ENCODE data around the gene URGCP.
"Not testable (repeated sequence)": the region's sequence is repeated elsewhere in the genome, so short reads cannot be mapped to it uniquely, and the experiment has no call there.

Gene URGCP

DNA sequence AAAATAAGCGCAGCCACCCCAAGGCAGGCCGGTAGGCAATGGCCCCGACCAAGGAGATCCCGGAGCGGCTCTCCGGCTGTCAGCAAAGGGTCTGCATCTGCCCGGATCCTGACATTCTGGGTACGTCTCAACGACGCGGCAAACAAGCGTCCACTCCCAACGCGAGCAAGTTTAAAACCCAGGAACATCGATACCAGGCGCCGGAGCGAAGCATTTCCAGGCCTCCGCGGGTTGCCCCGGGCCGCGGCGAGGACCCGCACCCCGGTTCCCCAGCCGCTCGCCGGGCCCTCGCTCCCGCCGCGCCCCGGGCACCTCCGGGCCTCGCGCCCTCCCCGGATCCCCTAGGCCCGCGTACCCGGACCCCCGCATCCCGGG, 453 bp downstream of the URGCP start:
- Histone ChIP-seq H3K36me3 (ENCODE audit: control insufficient read depth in 1 of 2, insufficient read depth in 2 of 2, low read length in 2 of 2) (no peaks in the 10 kb centered on the region), H3K27ac (ENCODE audit: low read length) (peak overlapping the region; percentile 83), H3K4me1 (ENCODE audit: control insufficient read depth in 1 of 2, insufficient read depth in 2 of 2, low read length in 2 of 2) (peaks cover 13 to 15% of the 10 kb centered on the region in 2 donors), H3K4me3 (ENCODE audit: low read depth in 1 of 2, low read length in 2 of 2) (peak overlapping the region; percentile 65 to 75), H3K9me3 (ENCODE audit: control insufficient read depth in 1 of 2, low read length in 2 of 2) (no peaks in the 10 kb centered on the region), H3K27me3 (ENCODE audit: low read depth, low read length) (no peaks in the 10 kb centered on the region)

DNA sequence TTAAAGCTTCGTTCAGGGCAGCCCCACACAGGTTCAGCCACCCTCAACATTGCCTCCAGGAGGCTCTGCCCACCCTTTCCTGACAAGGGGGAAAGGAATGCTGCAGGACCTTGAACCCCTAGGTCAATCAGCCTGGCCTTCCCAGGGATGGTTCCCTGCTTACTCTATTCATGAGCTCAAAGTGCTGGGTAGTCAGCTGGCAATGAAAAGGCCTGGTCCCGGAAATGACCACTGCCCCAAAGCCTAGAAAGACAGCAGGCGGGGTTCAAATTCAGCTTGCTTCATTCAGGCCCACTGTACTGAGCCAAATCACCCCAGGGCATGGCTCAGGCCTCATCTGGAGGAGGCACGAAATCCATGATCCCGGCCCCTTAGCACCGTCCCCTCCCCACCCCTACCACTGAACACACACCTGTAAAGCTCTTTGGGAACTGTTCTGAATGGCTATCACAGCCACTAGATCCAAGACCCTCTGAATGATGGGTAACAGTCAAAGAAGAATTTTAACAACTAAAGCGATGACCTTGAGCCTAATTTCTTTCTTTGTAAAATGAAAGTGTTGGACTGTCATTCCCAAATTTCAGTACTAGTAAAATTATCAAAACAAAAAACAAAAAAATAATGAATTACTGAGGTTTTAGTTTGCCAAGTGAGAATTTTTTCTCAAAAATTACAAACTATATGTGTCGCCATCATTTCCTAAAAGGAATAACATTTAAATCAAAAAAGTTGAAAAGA, 1.0 kb downstream of the URGCP start:
- H3K9me3 ChIP-seq (ENCODE audit: control insufficient read depth in 1 of 2, low read length in 2 of 2) = no peaks in the 10 kb centered on the region
- H3K4me1 ChIP-seq (ENCODE audit: control insufficient read depth in 1 of 2, insufficient read depth in 2 of 2, low read length in 2 of 2) = peaks cover 13 to 15% of the 10 kb centered on the region in 2 donors
- H3K36me3 ChIP-seq (ENCODE audit: control insufficient read depth in 1 of 2, insufficient read depth in 2 of 2, low read length in 2 of 2) = no peaks in the 10 kb centered on the region
- peak overlapping the region; percentile 83 for H3K27ac ChIP-seq (ENCODE audit: low read length)
- no peaks in the 10 kb centered on the region for H3K27me3 ChIP-seq (ENCODE audit: low read depth, low read length)
- H3K4me3 ChIP-seq (ENCODE audit: low read depth in 1 of 2, low read length in 2 of 2) = peak overlapping the region; percentile 65 to 75

DNA sequence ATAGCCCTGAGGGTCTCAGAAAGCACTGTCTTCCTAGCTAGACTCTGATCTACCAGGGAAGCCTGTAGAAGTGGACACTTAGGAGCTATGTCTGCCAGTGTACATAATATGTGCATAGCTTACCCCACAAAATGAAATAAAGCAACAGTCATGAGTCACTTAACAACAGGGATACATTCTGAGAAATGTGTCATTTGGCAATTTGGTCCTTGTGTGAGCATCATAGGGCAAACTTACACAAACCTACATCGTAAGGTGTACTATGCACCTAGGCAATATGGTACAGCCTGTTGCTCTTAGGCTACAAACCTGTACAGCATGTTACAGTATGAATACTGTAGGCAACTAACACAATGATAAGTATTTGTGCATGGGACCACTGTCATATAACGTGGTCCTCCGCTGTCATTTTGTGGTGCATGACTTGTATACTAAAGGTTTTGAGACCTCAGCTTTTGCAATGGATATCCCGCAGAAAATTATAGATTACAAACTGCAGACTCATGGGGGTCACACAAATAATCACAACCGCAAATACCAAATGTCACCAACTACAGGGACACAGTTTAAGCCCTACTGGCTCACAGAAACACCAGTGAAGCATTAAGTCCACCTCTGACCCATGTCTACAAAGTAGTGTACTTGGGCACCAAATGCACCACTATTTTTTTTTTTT, 1.7 kb downstream of the URGCP start:
- Histone ChIP-seq H3K4me3 (ENCODE audit: low read depth in 1 of 2, low read length in 2 of 2) (peak overlapping the region; percentile 31 to 75), H3K36me3 (ENCODE audit: control insufficient read depth in 1 of 2, insufficient read depth in 2 of 2, low read length in 2 of 2) (no peaks in the 10 kb centered on the region), H3K4me1 (ENCODE audit: control insufficient read depth in 1 of 2, insufficient read depth in 2 of 2, low read length in 2 of 2) (peaks cover 13 to 15% of the 10 kb centered on the region in 2 donors), H3K27ac (ENCODE audit: low read length) (no peak overlapping the region), H3K9me3 (ENCODE audit: control insufficient read depth in 1 of 2, low read length in 2 of 2) (no peaks in the 10 kb centered on the region), H3K27me3 (ENCODE audit: low read depth, low read length) (no peaks in the 10 kb centered on the region)

DNA sequence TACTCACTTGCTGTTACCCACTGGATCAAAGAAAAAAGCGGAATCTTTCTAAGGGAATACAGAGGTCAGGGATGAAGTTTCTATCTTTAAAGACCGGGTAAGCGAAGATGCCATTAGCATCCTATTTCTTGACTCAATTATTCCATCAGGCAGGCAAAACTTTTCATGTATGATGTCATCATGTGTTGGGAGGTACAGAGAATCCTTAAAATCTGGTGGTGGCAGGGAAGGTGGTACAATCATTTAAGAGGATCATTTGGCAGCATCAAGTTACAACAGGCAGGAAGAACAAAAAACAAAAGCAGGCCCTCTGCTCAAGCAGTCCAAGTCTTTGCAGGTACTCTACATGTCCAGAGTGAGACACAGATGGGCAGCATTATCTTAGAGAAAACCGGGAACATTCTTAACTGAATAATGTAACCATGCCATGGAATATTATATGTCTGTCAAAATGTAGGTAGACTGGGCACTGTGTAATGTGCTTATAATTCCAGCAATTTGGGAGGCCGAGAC, 3.8 kb downstream of the URGCP start:
- Histone ChIP-seq H3K27me3 (ENCODE audit: low read depth, low read length) (no peaks in the 10 kb centered on the region), H3K9me3 (ENCODE audit: control insufficient read depth in 1 of 2, low read length in 2 of 2) (no peaks in the 10 kb centered on the region), H3K36me3 (ENCODE audit: control insufficient read depth in 1 of 2, insufficient read depth in 2 of 2, low read length in 2 of 2) (no peaks in the 10 kb centered on the region), H3K4me3 (ENCODE audit: low read depth in 1 of 2, low read length in 2 of 2) (no peak overlapping the region), H3K4me1 (ENCODE audit: control insufficient read depth in 1 of 2, insufficient read depth in 2 of 2, low read length in 2 of 2) (peaks cover 13 to 15% of the 10 kb centered on the region in 2 donors), H3K27ac (ENCODE audit: low read length) (no peak overlapping the region)

DNA sequence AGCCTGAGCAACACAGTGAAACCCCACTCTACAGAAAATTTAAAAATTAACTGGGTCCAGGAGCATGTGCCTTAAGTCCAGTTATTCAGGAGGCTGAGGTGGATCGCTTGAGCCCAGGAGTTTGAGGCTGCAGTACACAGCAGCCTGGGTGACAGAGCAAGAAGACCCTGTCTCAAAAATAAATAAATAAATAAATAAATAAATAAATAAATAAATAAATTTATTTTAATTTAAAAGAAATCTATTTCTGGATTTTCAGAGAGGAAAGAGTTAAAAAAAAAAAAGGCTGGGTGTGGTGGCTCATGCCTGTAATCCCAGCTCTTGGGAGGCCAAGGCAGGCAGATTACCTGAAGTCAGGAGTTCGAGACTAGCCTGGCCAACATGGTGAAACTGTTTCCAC, 7.8 kb downstream of the URGCP start:
- H3K27ac ChIP-seq (ENCODE audit: low read length); H3K27me3 ChIP-seq (ENCODE audit: low read depth, low read length); H3K9me3 ChIP-seq (ENCODE audit: control insufficient read depth in 1 of 2, low read length in 2 of 2); H3K36me3 ChIP-seq (ENCODE audit: control insufficient read depth in 1 of 2, insufficient read depth in 2 of 2, low read length in 2 of 2); H3K4me1 ChIP-seq (ENCODE audit: control insufficient read depth in 1 of 2, insufficient read depth in 2 of 2, low read length in 2 of 2); H3K4me3 ChIP-seq (ENCODE audit: low read depth in 1 of 2, low read length in 2 of 2): not testable (repeated sequence)

DNA sequence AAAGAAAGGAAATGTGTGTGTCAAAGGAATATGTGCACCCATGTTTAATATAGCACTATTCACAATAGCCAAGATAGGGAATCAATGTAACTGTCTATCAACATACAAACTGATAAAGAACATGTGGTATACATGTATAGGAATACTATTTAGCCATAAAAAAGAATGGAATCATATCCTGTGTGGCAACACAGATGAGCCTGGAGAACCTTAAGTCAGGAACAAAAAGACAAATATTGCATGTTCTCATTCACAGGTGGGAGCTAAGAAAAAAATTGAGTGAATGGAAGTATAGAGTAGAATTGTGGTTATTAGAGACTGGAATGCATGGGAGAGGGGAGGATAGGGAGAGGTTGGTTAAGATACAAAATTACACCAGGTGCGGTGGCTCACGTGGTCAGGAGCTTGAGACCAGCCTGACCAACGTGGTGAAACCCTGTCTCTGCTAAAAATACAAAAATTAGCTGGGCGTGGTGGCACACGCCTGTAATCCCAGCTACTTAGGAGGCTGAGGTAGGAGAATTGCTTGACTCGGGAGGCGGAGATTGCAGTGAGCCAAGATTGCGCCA, 10.5 kb downstream of the URGCP start:
- H3K36me3 ChIP-seq (ENCODE audit: control insufficient read depth in 1 of 2, insufficient read depth in 2 of 2, low read length in 2 of 2) = no peaks in the 10 kb centered on the region
- H3K9me3 ChIP-seq (ENCODE audit: control insufficient read depth in 1 of 2, low read length in 2 of 2) = no peaks in the 10 kb centered on the region

DNA sequence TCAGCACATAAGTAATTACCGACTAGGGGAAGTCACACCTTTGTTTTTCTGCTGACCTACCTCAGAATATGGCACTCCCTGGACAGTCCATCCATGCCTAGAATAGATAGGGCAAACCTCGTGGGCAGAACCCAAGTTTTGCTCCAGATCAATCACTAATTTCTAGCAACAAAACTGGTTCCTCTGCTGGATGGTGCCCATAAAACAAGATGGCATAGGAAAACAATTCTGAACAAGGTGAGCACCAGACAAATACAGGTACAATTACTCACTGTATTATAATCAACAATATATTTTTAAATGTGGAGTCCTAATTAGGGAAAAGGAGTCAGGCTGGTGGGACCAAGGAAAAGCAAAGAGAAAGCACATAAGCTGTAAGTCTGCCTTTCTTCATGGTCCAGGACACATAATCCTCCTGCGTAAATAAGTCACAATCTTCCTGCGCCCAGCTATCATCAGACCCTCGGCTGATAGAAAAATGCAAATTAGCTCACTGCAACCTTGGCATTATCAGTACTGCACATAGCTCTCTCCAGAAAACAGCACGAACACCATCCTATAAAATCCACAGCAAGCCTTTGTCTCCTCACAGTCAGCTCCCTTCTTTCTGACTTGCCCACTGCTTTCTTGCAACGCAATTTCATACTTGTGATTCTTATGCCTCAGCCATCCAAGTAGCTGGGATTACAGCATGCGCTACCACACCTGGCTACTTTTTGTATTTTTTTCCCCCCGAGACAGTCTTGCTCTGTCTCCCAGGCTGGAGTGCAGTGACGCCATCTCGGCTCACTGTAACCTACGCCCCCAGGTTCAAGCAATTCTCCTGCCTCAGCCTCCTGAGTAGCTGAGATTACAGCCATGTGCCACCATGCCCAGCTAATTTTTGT, 15.1 kb downstream of the URGCP start:
- H3K27me3 ChIP-seq (ENCODE audit: low read depth, low read length) = no peaks in the 10 kb centered on the region
- no peaks in the 10 kb centered on the region for H3K9me3 ChIP-seq (ENCODE audit: control insufficient read depth in 1 of 2, low read length in 2 of 2)
- no peak overlapping the region for H3K27ac ChIP-seq (ENCODE audit: low read length)
- H3K4me3 ChIP-seq (ENCODE audit: low read depth in 1 of 2, low read length in 2 of 2) = no peak overlapping the region
- peaks cover 0 to 14% of the 10 kb centered on the region in 2 donors for H3K4me1 ChIP-seq (ENCODE audit: control insufficient read depth in 1 of 2, insufficient read depth in 2 of 2, low read length in 2 of 2)
- peaks cover 0 to 2% of the 10 kb centered on the region in 2 donors for H3K36me3 ChIP-seq (ENCODE audit: control insufficient read depth in 1 of 2, insufficient read depth in 2 of 2, low read length in 2 of 2)

More for the DNA sequence above, 10.5 kb downstream of the URGCP start:
- peaks cover 0 to 3% of the 10 kb centered on the region in 2 donors for H3K4me1 ChIP-seq (ENCODE audit: control insufficient read depth in 1 of 2, insufficient read depth in 2 of 2, low read length in 2 of 2)
- no peaks in the 10 kb centered on the region for H3K27me3 ChIP-seq (ENCODE audit: low read depth, low read length)
- no peak overlapping the region for H3K27ac ChIP-seq (ENCODE audit: low read length)
- H3K4me3 ChIP-seq (ENCODE audit: low read depth in 1 of 2, low read length in 2 of 2) = no peak overlapping the region

DNA sequence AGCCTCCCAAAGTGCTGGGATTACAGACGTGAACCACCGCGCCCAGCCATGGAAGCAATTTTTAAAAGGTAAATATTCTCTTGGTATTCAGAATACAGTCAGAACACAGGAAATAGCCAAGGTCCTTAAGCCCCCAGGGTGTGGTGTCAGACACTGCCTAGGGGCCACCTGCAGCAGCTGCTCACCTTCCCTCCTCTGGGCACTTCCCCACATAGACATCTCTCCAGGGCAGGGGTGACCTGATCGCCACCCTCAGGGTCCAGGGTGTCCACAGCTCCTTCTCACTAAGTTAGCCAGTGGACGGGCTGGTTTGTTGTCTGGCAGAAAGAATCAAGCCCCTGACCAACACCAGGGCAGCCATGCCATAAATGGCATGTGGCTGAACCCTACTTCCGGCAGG, 15.9 kb downstream of the URGCP start:
- Histone ChIP-seq H3K4me3 (ENCODE audit: low read depth in 1 of 2, low read length in 2 of 2) (no peak overlapping the region), H3K4me1 (ENCODE audit: control insufficient read depth in 1 of 2, insufficient read depth in 2 of 2, low read length in 2 of 2) (peaks cover 0 to 14% of the 10 kb centered on the region in 2 donors), H3K27me3 (ENCODE audit: low read depth, low read length) (no peaks in the 10 kb centered on the region), H3K9me3 (ENCODE audit: control insufficient read depth in 1 of 2, low read length in 2 of 2) (no peaks in the 10 kb centered on the region), H3K27ac (ENCODE audit: low read length) (no peak overlapping the region), H3K36me3 (ENCODE audit: control insufficient read depth in 1 of 2, insufficient read depth in 2 of 2, low read length in 2 of 2) (peaks cover 7 to 10% of the 10 kb centered on the region in 2 donors)

DNA sequence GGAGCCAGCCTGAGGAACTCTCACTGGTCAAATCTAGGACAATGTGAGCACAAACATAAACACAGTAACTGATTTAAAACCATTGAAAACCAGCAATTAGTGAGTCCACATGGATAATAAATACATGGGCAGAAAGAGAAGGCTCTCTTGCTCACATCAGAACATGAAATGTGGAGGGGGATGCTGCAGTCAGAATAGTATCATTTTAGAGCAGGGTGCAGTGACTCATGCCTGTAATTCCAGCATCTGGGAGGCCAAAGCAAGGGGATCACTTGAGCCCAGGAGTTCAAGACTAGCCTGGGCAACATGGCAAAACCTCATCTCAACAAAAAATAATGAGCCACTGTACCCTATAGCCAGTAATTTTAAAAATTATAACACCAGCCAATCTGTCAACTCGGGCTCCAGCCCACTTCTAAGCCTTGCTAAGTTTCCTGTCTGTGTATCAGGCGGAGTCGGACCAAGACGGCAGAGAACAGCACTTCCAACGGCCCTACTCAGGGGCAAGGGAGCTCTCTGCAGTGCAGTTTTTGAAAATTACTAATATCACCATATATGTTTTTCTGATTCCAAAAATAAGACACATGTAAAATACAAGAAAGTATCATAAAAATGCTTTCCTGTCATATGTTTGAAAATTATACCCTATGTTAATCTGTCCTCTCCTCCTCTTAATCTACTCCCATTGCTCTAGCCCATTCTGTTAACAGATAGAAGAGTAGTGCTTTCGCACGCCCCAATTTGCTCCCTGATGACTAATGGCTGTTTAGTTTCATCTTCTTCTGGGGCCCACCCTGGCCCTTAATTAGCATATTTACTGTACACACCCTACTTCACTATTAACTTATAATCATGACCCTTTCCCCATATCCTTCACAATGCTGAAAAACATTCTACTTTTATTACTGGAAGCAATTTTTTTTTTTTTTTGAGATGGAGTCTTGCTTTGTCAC, 17.1 kb downstream of the URGCP start:
- H3K36me3 ChIP-seq (ENCODE audit: control insufficient read depth in 1 of 2, insufficient read depth in 2 of 2, low read length in 2 of 2) = peaks cover 9 to 12% of the 10 kb centered on the region in 2 donors
- H3K4me3 ChIP-seq (ENCODE audit: low read depth in 1 of 2, low read length in 2 of 2) = no peak overlapping the region
- H3K27ac ChIP-seq (ENCODE audit: low read length) = no peak overlapping the region
- no peaks in the 10 kb centered on the region for H3K9me3 ChIP-seq (ENCODE audit: control insufficient read depth in 1 of 2, low read length in 2 of 2)
- no peaks in the 10 kb centered on the region for H3K27me3 ChIP-seq (ENCODE audit: low read depth, low read length)
- H3K4me1 ChIP-seq (ENCODE audit: control insufficient read depth in 1 of 2, insufficient read depth in 2 of 2, low read length in 2 of 2) = peaks cover 0 to 14% of the 10 kb centered on the region in 2 donors

DNA sequence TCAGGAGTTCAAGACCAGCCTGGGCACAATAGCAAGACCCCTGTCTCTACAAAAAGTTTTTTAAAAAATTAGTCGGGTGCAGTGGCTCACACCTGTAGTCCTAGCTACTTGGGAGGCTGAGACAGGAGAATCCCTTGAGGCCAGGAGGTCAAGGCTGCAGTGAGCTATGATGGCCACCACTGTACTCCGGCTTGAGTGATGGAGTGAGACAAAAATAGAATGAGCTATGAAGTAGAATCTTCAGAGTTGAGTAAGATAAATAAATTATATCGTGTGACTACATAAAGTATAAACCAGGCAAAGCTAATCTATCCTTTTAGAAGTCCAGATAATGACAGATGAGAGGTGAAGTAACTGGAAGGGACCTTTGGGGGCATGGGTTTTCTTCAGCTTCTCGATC, 21.8 kb downstream of the URGCP start:
- Histone ChIP-seq H3K27ac (ENCODE audit: low read length) (no peak overlapping the region), H3K4me1 (ENCODE audit: control insufficient read depth in 1 of 2, insufficient read depth in 2 of 2, low read length in 2 of 2) (peaks cover 0 to 10% of the 10 kb centered on the region in 2 donors), H3K27me3 (ENCODE audit: low read depth, low read length) (no peaks in the 10 kb centered on the region), H3K4me3 (ENCODE audit: low read depth in 1 of 2, low read length in 2 of 2) (no peak overlapping the region), H3K9me3 (ENCODE audit: control insufficient read depth in 1 of 2, low read length in 2 of 2) (no peaks in the 10 kb centered on the region), H3K36me3 (ENCODE audit: control insufficient read depth in 1 of 2, insufficient read depth in 2 of 2, low read length in 2 of 2) (peaks cover 39 to 44% of the 10 kb centered on the region in 2 donors)
